ENCODE data around the gene RALGAPA2.

RALGAPA2 gene

GRCh38 chr20:20683481-20684321 lies 28.7 kb downstream of the RALGAPA2 start:
- DNase-seq (ENCODE audit: low spot score) = no peak

- no peak for DNase-seq (ENCODE audit: low spot score)
These were observed 29.4 kb downstream of the RALGAPA2 start for GRCh38 chr20:20683020-20683419.

GRCh38 chr20:20680991-20681508 lies 31.4 kb downstream of the RALGAPA2 start:
- DNase-seq (ENCODE audit: low spot score) = no peak

GRCh38 chr20:20679316-20679715 lies 33.1 kb downstream of the RALGAPA2 start:
- DNase-seq (ENCODE audit: low spot score) = no peak

- DNase-seq (ENCODE audit: low spot score) = no peak
These were observed 35.3 kb downstream of the RALGAPA2 start for GRCh38 chr20:20677186-20677585.

- no peak for DNase-seq (ENCODE audit: low spot score)
These were observed 43.8 kb downstream of the RALGAPA2 start for GRCh38 chr20:20668639-20669038.

- DNase-seq (ENCODE audit: low spot score) = no peak
These were observed 46.1 kb downstream of the RALGAPA2 start for GRCh38 chr20:20666359-20666758.

GRCh38 chr20:20665606-20666332 lies 46.7 kb downstream of the RALGAPA2 start:
- no peak for DNase-seq (ENCODE audit: low spot score)

- DNase-seq (ENCODE audit: low spot score) = peak; percentile 22
These were observed 47.5 kb downstream of the RALGAPA2 start for GRCh38 chr20:20664795-20665589.

- DNase-seq (ENCODE audit: low spot score) = no peak
These were observed 48.6 kb downstream of the RALGAPA2 start for GRCh38 chr20:20663841-20664240.

- DNase-seq (ENCODE audit: low spot score) = no peak
These were observed 53.5 kb downstream of the RALGAPA2 start for GRCh38 chr20:20658871-20659431.

- DNase-seq (ENCODE audit: low spot score) = no peak
These were observed 54.3 kb downstream of the RALGAPA2 start for GRCh38 chr20:20658123-20658522.

- DNase-seq (ENCODE audit: low spot score) = no peak
These were observed 55.4 kb downstream of the RALGAPA2 start for GRCh38 chr20:20657092-20657491.

- no peak for DNase-seq (ENCODE audit: low spot score)
These were observed 56.6 kb downstream of the RALGAPA2 start for GRCh38 chr20:20655883-20656282.

- DNase-seq (ENCODE audit: low spot score) = no peak
These were observed 62.5 kb downstream of the RALGAPA2 start for GRCh38 chr20:20649945-20650344.

- no peak for DNase-seq (ENCODE audit: low spot score)
These were observed 68.5 kb downstream of the RALGAPA2 start for GRCh38 chr20:20643927-20644326.

- no peak for DNase-seq (ENCODE audit: low spot score)
These were observed 70.7 kb downstream of the RALGAPA2 start for GRCh38 chr20:20641783-20642182.

- DNase-seq (ENCODE audit: low spot score) = no peak
These were observed 73.6 kb downstream of the RALGAPA2 start for GRCh38 chr20:20638878-20639277.

GRCh38 chr20:20637998-20638725 lies 74.3 kb downstream of the RALGAPA2 start:
- no peak for DNase-seq (ENCODE audit: low spot score)

GRCh38 chr20:20635006-20635405 lies 77.4 kb downstream of the RALGAPA2 start:
- no peak for DNase-seq (ENCODE audit: low spot score)

GRCh38 chr20:20632644-20633043 lies 79.8 kb downstream of the RALGAPA2 start:
- DNase-seq (ENCODE audit: low spot score) = no peak
